HuH-7.5 (cell line): ENCODE results near the gene KRT75.
A peak's percentile ranks its signal among the peaks of the same experiment; 100 is the strongest.

ENCODE experiments used
- DNase-seq: peaks from one replicate; pipeline ENCODE4 v3.0.0; 2011; ENCODE audit warnings: low spot score

Gene KRT75

GRCh38 chr12:52391618-52392002, 42.6 kb downstream of the KRT75 start:
- DNase-seq, result no peak

- DNase-seq, result peak; percentile 52
Observed at GRCh38 chr12:52390739-52391617, 43.2 kb downstream of the KRT75 start.

- no peak for DNase-seq
Observed at GRCh38 chr12:52389313-52390207, 44.6 kb downstream of the KRT75 start.

- no peak for DNase-seq
Observed at GRCh38 chr12:52387859-52388258, 46.3 kb downstream of the KRT75 start.

- DNase-seq, result no peak
Observed at GRCh38 chr12:52385226-52385702, 48.9 kb downstream of the KRT75 start, which contains the start of gene KRT84. KRT84 (minus strand) TSS chr12:52385652; CDS start chr12:52385585, 67 bp downstream.

GRCh38 chr12:52383331-52383730, 50.8 kb downstream of the KRT75 start:
- no peak for DNase-seq

GRCh38 chr12:52382854-52383253, 51.3 kb downstream of the KRT75 start:
- no peak for DNase-seq

GRCh38 chr12:52381206-52381605, 53.0 kb downstream of the KRT75 start:
- DNase-seq, result no peak

- DNase-seq, result peak; percentile 60
Observed at GRCh38 chr12:52380271-52380694, 53.9 kb downstream of the KRT75 start.

GRCh38 chr12:52379536-52379935, 54.6 kb downstream of the KRT75 start:
- DNase-seq, result no peak

GRCh38 chr12:52378091-52378490, 56.1 kb downstream of the KRT75 start:
- no peak for DNase-seq

- no peak for DNase-seq
Observed at GRCh38 chr12:52377266-52377665, 56.9 kb downstream of the KRT75 start.
